ENCODE measurements around the gene TYROBP.

- TF ChIP-seq CTCF (IDR thresholded peaks at IDR 0.05; ENCODE audit: control extremely low read depth in 1 of 3, insufficient read depth in 1 of 3, low read depth in 1 of 3, low read length in 3 of 3) (no peak), POLR2AphosphoS5 (IDR thresholded peaks at IDR 0.05; ENCODE audit: low read depth, low read length) (no peak), YY1 (IDR thresholded peaks at IDR 0.05; ENCODE audit: low read depth, low read length) (no peak), CHD2 (IDR thresholded peaks at IDR 0.05; ENCODE audit: low read length) (no peak), EGR1 (IDR thresholded peaks at IDR 0.05; ENCODE audit: borderline replicate concordance, low read depth, low read length) (no peak), EZH2 (IDR thresholded peaks at IDR 0.05; ENCODE audit: low read depth, low read length, severe bottlenecking) (no peak), RFX5 (IDR thresholded peaks at IDR 0.05; ENCODE audit: borderline replicate concordance, low read depth, low read length) (no peak), RBBP5 (IDR thresholded peaks at IDR 0.05; ENCODE audit: borderline replicate concordance, low read depth, low read length) (no peak), MAX (IDR thresholded peaks at IDR 0.05) (no peak), SUZ12 (IDR thresholded peaks at IDR 0.05; ENCODE audit: low read length) (no peak)
These were observed 12.9 kb upstream of the TYROBP start for GRCh38 chr19:35921012-35921411.

Data from H1 (cell line).